Stimulated activated CD4-positive, alpha-beta T cell treated with anti-CD3 and anti-CD28 coated beads, Interleukin-2, amount 100 ng/mL, for 48 hours (primary cell): ENCODE data around the gene DHODH.

Experiments used
- DNase-seq, 2 donors: peaks; one replicate each; pipeline ENCODE4 v3.0.0-alpha.2; 2020

DHODH gene

GRCh38 chr16:72013888-72014581, 5.5 kb downstream of the DHODH start:
- DNase-seq = no peak

GRCh38 chr16:72014675-72015074, 6.1 kb downstream of the DHODH start:
- no peak for DNase-seq

GRCh38 chr16:72015124-72015523, 6.6 kb downstream of the DHODH start:
- no peak for DNase-seq

- DNase-seq = no peak
Observed at GRCh38 chr16:72018470-72018869, 9.9 kb downstream of the DHODH start.

GRCh38 chr16:72021043-72021442, 12.5 kb downstream of the DHODH start:
- DNase-seq = no peak

GRCh38 chr16:72022127-72022526, 13.6 kb downstream of the DHODH start:
- DNase-seq = no peak

GRCh38 chr16:72023962-72024361, 15.4 kb downstream of the DHODH start:
- no peak for DNase-seq

GRCh38 chr16:72024862-72025382, 16.4 kb downstream of the DHODH start:
- DNase-seq = no peak

- DNase-seq = no peak
Observed at GRCh38 chr16:72025404-72026114, 17.0 kb downstream of the DHODH start.

- no peak for DNase-seq
Observed at GRCh38 chr16:72027669-72028378, 19.3 kb downstream of the DHODH start.

- no peak for DNase-seq
Observed at GRCh38 chr16:72029567-72030271, 21.2 kb downstream of the DHODH start.

GRCh38 chr16:72033437-72033836, 24.9 kb downstream of the DHODH start:
- no peak for DNase-seq

- DNase-seq = no peak
Observed at GRCh38 chr16:72036098-72036497, 27.6 kb downstream of the DHODH start.

GRCh38 chr16:72042157-72042660, 33.7 kb downstream of the DHODH start:
- no peak for DNase-seq

- no peak for DNase-seq
Observed at GRCh38 chr16:72043058-72043457, 34.5 kb downstream of the DHODH start.

- DNase-seq = no peak
Observed at GRCh38 chr16:72043539-72043938, 35.0 kb downstream of the DHODH start.

GRCh38 chr16:72044296-72044695, 35.8 kb downstream of the DHODH start:
- no peak for DNase-seq

- no peak for DNase-seq
Observed at GRCh38 chr16:72044825-72045359, 36.3 kb downstream of the DHODH start.

- DNase-seq = no peak
Observed at GRCh38 chr16:72049110-72049509, 40.6 kb downstream of the DHODH start.

- no peak for DNase-seq
Observed at GRCh38 chr16:72050769-72051464, 42.4 kb downstream of the DHODH start.

- DNase-seq = no peak
Observed at GRCh38 chr16:72051818-72052217, 43.3 kb downstream of the DHODH start.
